ENCODE measurements around the gene SRL.

DNA sequence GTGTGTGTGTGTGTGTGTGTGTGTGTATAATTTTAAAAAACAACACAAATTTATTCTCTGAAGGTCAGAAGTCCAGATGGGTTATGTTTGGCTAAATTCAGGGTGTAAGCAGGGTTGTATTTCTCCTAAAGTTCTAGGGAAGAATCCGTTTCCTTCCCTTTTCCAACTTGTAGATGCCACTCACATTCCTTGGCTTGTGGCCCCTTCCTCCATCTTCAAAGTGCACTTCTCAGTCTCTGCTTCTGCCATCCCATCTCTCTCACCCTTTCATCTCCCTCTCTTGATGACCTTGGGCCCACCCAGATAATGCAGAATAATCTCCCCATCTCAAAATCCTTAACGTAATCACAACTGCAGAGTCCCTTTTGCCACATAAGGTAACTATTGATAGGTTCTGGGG is 38.7 kb upstream of the SRL start:
- TF ChIP-seq, protein P1, sequence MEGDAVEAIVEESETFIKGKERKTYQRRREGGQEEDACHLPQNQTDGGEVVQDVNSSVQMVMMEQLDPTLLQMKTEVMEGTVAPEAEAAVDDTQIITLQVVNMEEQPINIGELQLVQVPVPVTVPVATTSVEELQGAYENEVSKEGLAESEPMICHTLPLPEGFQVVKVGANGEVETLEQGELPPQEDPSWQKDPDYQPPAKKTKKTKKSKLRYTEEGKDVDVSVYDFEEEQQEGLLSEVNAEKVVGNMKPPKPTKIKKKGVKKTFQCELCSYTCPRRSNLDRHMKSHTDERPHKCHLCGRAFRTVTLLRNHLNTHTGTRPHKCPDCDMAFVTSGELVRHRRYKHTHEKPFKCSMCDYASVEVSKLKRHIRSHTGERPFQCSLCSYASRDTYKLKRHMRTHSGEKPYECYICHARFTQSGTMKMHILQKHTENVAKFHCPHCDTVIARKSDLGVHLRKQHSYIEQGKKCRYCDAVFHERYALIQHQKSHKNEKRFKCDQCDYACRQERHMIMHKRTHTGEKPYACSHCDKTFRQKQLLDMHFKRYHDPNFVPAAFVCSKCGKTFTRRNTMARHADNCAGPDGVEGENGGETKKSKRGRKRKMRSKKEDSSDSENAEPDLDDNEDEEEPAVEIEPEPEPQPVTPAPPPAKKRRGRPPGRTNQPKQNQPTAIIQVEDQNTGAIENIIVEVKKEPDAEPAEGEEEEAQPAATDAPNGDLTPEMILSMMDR (IDR thresholded peaks at IDR 0.05; ENCODE audit: insufficient read depth, low read length) = no peak
- TF ChIP-seq POLR2AphosphoS5 (IDR thresholded peaks at IDR 0.05; ENCODE audit: low read depth) (no peak), SPI1 (IDR thresholded peaks at IDR 0.05; ENCODE audit: borderline replicate concordance, low read depth) (no peak), GABPA (IDR thresholded peaks at IDR 0.05; ENCODE audit: low read depth) (no peak)
- TF ChIP-seq, protein P2, sequence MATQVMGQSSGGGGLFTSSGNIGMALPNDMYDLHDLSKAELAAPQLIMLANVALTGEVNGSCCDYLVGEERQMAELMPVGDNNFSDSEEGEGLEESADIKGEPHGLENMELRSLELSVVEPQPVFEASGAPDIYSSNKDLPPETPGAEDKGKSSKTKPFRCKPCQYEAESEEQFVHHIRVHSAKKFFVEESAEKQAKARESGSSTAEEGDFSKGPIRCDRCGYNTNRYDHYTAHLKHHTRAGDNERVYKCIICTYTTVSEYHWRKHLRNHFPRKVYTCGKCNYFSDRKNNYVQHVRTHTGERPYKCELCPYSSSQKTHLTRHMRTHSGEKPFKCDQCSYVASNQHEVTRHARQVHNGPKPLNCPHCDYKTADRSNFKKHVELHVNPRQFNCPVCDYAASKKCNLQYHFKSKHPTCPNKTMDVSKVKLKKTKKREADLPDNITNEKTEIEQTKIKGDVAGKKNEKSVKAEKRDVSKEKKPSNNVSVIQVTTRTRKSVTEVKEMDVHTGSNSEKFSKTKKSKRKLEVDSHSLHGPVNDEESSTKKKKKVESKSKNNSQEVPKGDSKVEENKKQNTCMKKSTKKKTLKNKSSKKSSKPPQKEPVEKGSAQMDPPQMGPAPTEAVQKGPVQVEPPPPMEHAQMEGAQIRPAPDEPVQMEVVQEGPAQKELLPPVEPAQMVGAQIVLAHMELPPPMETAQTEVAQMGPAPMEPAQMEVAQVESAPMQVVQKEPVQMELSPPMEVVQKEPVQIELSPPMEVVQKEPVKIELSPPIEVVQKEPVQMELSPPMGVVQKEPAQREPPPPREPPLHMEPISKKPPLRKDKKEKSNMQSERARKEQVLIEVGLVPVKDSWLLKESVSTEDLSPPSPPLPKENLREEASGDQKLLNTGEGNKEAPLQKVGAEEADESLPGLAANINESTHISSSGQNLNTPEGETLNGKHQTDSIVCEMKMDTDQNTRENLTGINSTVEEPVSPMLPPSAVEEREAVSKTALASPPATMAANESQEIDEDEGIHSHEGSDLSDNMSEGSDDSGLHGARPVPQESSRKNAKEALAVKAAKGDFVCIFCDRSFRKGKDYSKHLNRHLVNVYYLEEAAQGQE (IDR thresholded peaks at IDR 0.05; ENCODE audit: insufficient replicate concordance, low read depth) = no peak
